OCI-LY1 (cell line): ENCODE results near the gene IGF1.

Source experiments
- H2AFZ ChIP-seq: fragments of 200-600 bp; sonication (generic), shearing (Covaris generic); 2 replicates; pipeline ENCODE4 v1.6.0; 2014; ENCODE audit warnings: antibody characterized with exemption, mild to moderate bottlenecking, low read length
- H3F3A ChIP-seq: fragments of 200-600 bp; sonication (generic), shearing (Covaris generic); 2 replicates; pipeline ENCODE4 v1.6.0; 2014; ENCODE audit warnings: mild to moderate bottlenecking, antibody characterized with exemption, low read length, moderate library complexity; ENCODE audit not compliant: insufficient read depth
- H3K27ac ChIP-seq: fragments of 200-600 bp; sonication (generic); 2 replicates; pipeline ENCODE4 v1.5.1; 2014; ENCODE audit warnings: low read length, mixed run types, mild to moderate bottlenecking, low read depth; ENCODE audit not compliant: poor library complexity, severe bottlenecking
- H3K27me3 ChIP-seq: fragments of 200-600 bp; sonication (generic); 2 replicates; pipeline ENCODE4 v1.6.0; 2014; ENCODE audit warnings: antibody characterized with exemption, mild to moderate bottlenecking, low read length, moderate library complexity; ENCODE audit not compliant: insufficient read depth
- H3K36me3 ChIP-seq: fragments of 200-600 bp; sonication (generic); 2 replicates; pipeline ENCODE4 v1.6.1; 2014; ENCODE audit warnings: mild to moderate bottlenecking, antibody characterized with exemption, low read length, moderate library complexity, mixed read lengths; ENCODE audit not compliant: insufficient read depth
- H3K4me1 ChIP-seq: fragments of 200-600 bp; sonication (generic); 2 replicates; pipeline ENCODE4 v1.5.1; 2014; ENCODE audit warnings: mild to moderate bottlenecking, low read length, moderate library complexity; ENCODE audit not compliant: insufficient read depth, severe bottlenecking
- H3K4me2 ChIP-seq: fragments of 200-600 bp; sonication (generic), shearing (Covaris generic); 2 replicates; pipeline ENCODE4 v1.6.1; 2014; ENCODE audit warnings: low read length
- H3K4me3 ChIP-seq: fragments of 200-600 bp; sonication (generic); 2 replicates; pipeline ENCODE4 v1.5.1; 2014; ENCODE audit warnings: low read length, low read depth, mild to moderate bottlenecking, mixed read lengths; ENCODE audit not compliant: poor library complexity, severe bottlenecking
- H3K79me2 ChIP-seq: fragments of 200-600 bp; shearing (Covaris generic); 2 replicates; pipeline ENCODE4 v1.6.1; 2016; ENCODE audit warnings: mixed run types, low read length, mixed read lengths; ENCODE audit not compliant: insufficient read depth
- H3K9ac ChIP-seq: fragments of 200-600 bp; sonication (generic), shearing (Covaris generic); 2 replicates; pipeline ENCODE4 v1.6.1; 2014; ENCODE audit warnings: mild to moderate bottlenecking, low read length, mixed read lengths
- H3K9me2 ChIP-seq: fragments of 200-600 bp; sonication (generic), shearing (Covaris generic); 2 replicates; pipeline ENCODE4 v1.6.1; 2014; ENCODE audit warnings: low read depth, mild to moderate bottlenecking, low read length, mixed read lengths
- H3K9me3 ChIP-seq: fragments of 200-600 bp; shearing (Covaris generic); 2 replicates; pipeline ENCODE4 v1.6.1; 2014; ENCODE audit warnings: low read length, mixed read lengths
- H4K20me1 ChIP-seq: fragments of 200-600 bp; sonication (generic), shearing (Covaris generic); 2 replicates; pipeline ENCODE4 v1.6.0; 2016; ENCODE audit warnings: mild to moderate bottlenecking, low read length; ENCODE audit not compliant: insufficient read depth
- EZH2 ChIP-seq: fragments of 200-600 bp; sonication (generic), shearing (Covaris generic); IDR thresholded peaks from 2 replicates; pipeline ENCODE4 v1.8.0; 2017; ENCODE audit warnings: borderline replicate concordance, mixed run types, mild to moderate bottlenecking, antibody characterized with exemption, low read length, moderate library complexity, mixed read lengths
- TF ChIP-seq, protein P1 (sequence below): fragments of 200-600 bp; sonication (generic), shearing (Covaris generic); IDR thresholded peaks from 2 replicates; pipeline ENCODE4 v1.5.1; 2017; ENCODE audit warnings: mild to moderate bottlenecking, antibody characterized with exemption, low read length, moderate library complexity, mixed read lengths

The IGF1 gene

DNA sequence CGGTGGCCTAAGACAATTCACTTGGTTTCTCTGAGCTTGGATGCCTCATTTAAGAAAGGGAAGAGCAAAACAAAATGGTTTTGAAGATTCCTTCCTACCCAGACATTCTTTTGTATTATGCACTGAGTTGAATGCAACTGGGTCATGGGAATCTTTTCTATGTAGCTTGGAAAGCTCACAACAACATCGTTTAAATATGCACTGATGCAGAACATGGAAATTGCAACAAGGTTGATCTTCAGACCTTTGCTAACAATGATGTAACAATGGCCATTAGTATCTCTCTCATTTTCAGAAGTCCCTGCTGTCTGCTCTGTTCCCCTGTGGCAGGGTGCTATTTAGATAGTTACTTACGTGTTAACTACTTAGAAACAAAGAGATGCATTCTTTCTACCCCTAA lies 30.1 kb upstream of the IGF1 start:
- no peaks in the 10 kb centered on the region for H3F3A ChIP-seq
- H4K20me1 ChIP-seq = no peaks in the 10 kb centered on the region
- H3K27me3 ChIP-seq = no peaks in the 10 kb centered on the region
- H3K27ac ChIP-seq = no peak overlapping the region
- no peak overlapping the region for H3K9ac ChIP-seq
- H3K4me3 ChIP-seq = no peak overlapping the region
- TF ChIP-seq, protein P1, sequence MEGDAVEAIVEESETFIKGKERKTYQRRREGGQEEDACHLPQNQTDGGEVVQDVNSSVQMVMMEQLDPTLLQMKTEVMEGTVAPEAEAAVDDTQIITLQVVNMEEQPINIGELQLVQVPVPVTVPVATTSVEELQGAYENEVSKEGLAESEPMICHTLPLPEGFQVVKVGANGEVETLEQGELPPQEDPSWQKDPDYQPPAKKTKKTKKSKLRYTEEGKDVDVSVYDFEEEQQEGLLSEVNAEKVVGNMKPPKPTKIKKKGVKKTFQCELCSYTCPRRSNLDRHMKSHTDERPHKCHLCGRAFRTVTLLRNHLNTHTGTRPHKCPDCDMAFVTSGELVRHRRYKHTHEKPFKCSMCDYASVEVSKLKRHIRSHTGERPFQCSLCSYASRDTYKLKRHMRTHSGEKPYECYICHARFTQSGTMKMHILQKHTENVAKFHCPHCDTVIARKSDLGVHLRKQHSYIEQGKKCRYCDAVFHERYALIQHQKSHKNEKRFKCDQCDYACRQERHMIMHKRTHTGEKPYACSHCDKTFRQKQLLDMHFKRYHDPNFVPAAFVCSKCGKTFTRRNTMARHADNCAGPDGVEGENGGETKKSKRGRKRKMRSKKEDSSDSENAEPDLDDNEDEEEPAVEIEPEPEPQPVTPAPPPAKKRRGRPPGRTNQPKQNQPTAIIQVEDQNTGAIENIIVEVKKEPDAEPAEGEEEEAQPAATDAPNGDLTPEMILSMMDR = no peak
- no peak for TF ChIP-seq EZH2
- H2AFZ ChIP-seq = no peak overlapping the region
- H3K4me2 ChIP-seq = no peak overlapping the region
- H3K9me2 ChIP-seq = no peaks in the 10 kb centered on the region
- no peaks in the 10 kb centered on the region for H3K36me3 ChIP-seq
- no peaks in the 10 kb centered on the region for H3K4me1 ChIP-seq
- H3K9me3 ChIP-seq = no peaks in the 10 kb centered on the region
- no peaks in the 10 kb centered on the region for H3K79me2 ChIP-seq

DNA sequence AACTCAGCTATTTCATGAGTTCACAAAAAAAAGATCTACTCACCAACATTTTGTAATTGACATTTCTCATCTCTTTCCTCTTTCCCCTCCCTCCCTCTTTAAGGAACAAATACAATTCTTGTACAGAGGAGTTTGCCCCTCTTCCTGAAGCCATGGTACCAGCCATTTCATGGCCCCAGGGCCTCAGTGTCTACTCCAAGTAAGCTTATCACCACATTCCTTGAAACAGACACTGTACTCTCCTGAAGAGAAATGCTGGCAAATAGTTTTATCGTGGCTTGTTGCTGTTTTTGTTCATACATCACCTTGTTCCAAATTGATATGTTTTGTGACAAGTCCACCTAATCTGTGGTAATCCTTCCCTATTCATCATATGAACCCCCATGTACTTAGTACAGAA lies 29.7 kb upstream of the IGF1 start:
- Histone ChIP-seq H2AFZ (no peak overlapping the region), H4K20me1 (no peaks in the 10 kb centered on the region), H3F3A (no peaks in the 10 kb centered on the region)

DNA sequence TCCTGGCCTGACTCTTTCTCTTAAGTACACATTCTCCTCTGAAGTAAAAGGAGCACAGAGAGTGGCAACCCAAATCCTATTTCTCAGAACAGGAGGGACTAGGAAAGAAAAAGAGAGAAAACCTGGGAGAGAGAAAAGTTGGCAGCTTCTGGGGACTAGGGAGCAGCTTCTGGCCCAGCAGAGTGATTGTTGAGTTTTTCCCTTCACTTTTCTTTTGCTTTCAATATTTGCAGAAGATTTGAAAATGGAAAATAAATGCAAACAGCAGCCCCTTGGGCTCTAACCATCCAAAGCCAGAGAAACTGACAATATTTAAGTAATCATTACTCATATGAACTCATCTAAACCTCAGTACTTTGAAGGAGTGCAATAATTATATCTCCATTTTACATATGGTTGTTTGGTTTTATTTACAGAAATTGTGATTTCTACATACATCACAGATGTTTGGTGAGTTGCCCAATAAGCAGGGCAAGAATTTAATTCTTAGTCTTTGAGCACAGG lies 28.8 kb upstream of the IGF1 start:
- Histone ChIP-seq H3F3A (no peaks in the 10 kb centered on the region), H3K36me3 (no peaks in the 10 kb centered on the region), H3K4me2 (no peak overlapping the region), H3K27ac (no peak overlapping the region), H3K79me2 (no peaks in the 10 kb centered on the region), H3K27me3 (no peaks in the 10 kb centered on the region), H3K9me3 (no peaks in the 10 kb centered on the region), H4K20me1 (no peaks in the 10 kb centered on the region), H2AFZ (no peak overlapping the region), H3K4me3 (no peak overlapping the region), H3K4me1 (no peaks in the 10 kb centered on the region), H3K9me2 (no peaks in the 10 kb centered on the region), H3K9ac (no peak overlapping the region)
- TF ChIP-seq, protein P1 = no peak
- TF ChIP-seq EZH2 = no peak

More for the DNA sequence above, 29.7 kb upstream of the IGF1 start:
- Histone ChIP-seq H3K27ac (no peak overlapping the region), H3K27me3 (no peaks in the 10 kb centered on the region), H3K79me2 (no peaks in the 10 kb centered on the region), H3K4me1 (no peaks in the 10 kb centered on the region), H3K4me2 (no peak overlapping the region), H3K36me3 (no peaks in the 10 kb centered on the region), H3K9me2 (no peaks in the 10 kb centered on the region), H3K9me3 (no peaks in the 10 kb centered on the region), H3K4me3 (no peak overlapping the region), H3K9ac (no peak overlapping the region)
- TF ChIP-seq, protein P1 = no peak
- TF ChIP-seq EZH2 = no peak
